HG02642 (cell line): Measurements from ENCODE around the gene MPPE1.
A peak's percentile ranks its signal among the peaks of the same experiment; 100 is the strongest.
"Not testable (repeated sequence)": the region's sequence is repeated elsewhere in the genome, so short reads cannot be mapped to it uniquely, and the experiment has no call there.

ENCODE experiments used
- ATAC-seq: cut with Tn5 transposase; IDR thresholded peaks from one replicate; pipeline ENCODE4 v1.9.1; 2021; ENCODE audit warnings: mild to moderate bottlenecking; ENCODE audit not compliant: unreplicated experiment, poor library complexity

The MPPE1 gene

GRCh38 chr18:11908182-11909060, at the start of gene MPPE1:
Gene MPPE1, minus strand, starts transcription at chr18:11908317. Its CDS starts 11,053 bp downstream, at chr18:11897264.
- peak; percentile 90 for ATAC-seq

- ATAC-seq, result no peak
Observed at GRCh38 chr18:11957636-11958035, 49.5 kb upstream of the MPPE1 start.

- no peak for ATAC-seq
Observed at GRCh38 chr18:11956371-11957308, 48.5 kb upstream of the MPPE1 start.

- no peak for ATAC-seq
Observed at GRCh38 chr18:11955239-11956029, 47.3 kb upstream of the MPPE1 start.

- ATAC-seq, result no peak
Observed at GRCh38 chr18:11953113-11953512, 45.0 kb upstream of the MPPE1 start.

GRCh38 chr18:11951390-11951851, 43.3 kb upstream of the MPPE1 start:
- no peak for ATAC-seq

GRCh38 chr18:11950824-11951223, 42.7 kb upstream of the MPPE1 start:
- no peak for ATAC-seq

- no peak for ATAC-seq
Observed at GRCh38 chr18:11948852-11949523, 40.9 kb upstream of the MPPE1 start.

GRCh38 chr18:11947214-11948191, 39.4 kb upstream of the MPPE1 start:
- peak; percentile 91 for ATAC-seq

- no peak for ATAC-seq
Observed at GRCh38 chr18:11946756-11947155, 38.6 kb upstream of the MPPE1 start.

GRCh38 chr18:11945834-11946659, 37.9 kb upstream of the MPPE1 start:
- ATAC-seq, result not testable (repeated sequence)

- no peak for ATAC-seq
Observed at GRCh38 chr18:11944786-11945185, 36.7 kb upstream of the MPPE1 start.

- no peak for ATAC-seq
Observed at GRCh38 chr18:11944252-11944651, 36.1 kb upstream of the MPPE1 start.

GRCh38 chr18:11943551-11943950, 35.4 kb upstream of the MPPE1 start:
- ATAC-seq, result no peak

- ATAC-seq, result no peak
Observed at GRCh38 chr18:11940956-11941355, 32.8 kb upstream of the MPPE1 start.

GRCh38 chr18:11937874-11938478, 29.9 kb upstream of the MPPE1 start:
- peak; percentile 62 for ATAC-seq

GRCh38 chr18:11932393-11932792, 24.3 kb upstream of the MPPE1 start:
- no peak for ATAC-seq
